ENCODE data around the gene TFF2.

The TFF2 gene

GRCh38 chr21:42350927-42351426, at the start of gene TFF2:
Gene TFF2 (minus strand): TSS chr21:42350994. CDS start chr21:42350957, 37 bp downstream.
- DNase-seq (ENCODE audit: low spot score) = no peak

GRCh38 chr21:42400525-42400924, 49.7 kb upstream of the TFF2 start:
- DNase-seq (ENCODE audit: low spot score) = no peak

GRCh38 chr21:42398436-42399028, 47.7 kb upstream of the TFF2 start:
- DNase-seq (ENCODE audit: low spot score) = no peak

- no peak for DNase-seq (ENCODE audit: low spot score)
Observed at GRCh38 chr21:42397746-42398394, 47.1 kb upstream of the TFF2 start.

- no peak for DNase-seq (ENCODE audit: low spot score)
Observed at GRCh38 chr21:42396799-42397745, 46.3 kb upstream of the TFF2 start.

- no peak for DNase-seq (ENCODE audit: low spot score)
Observed at GRCh38 chr21:42395905-42396651, 45.3 kb upstream of the TFF2 start, which contains the start of gene TMPRSS3. Gene TMPRSS3 (minus strand): TSS chr21:42396052. CDS start chr21:42395417, 635 bp downstream.

GRCh38 chr21:42395302-42395701, 44.5 kb upstream of the TFF2 start:
- no peak for DNase-seq (ENCODE audit: low spot score)

GRCh38 chr21:42393443-42393950, 42.7 kb upstream of the TFF2 start:
- DNase-seq (ENCODE audit: low spot score) = no peak

GRCh38 chr21:42392731-42393442, 42.1 kb upstream of the TFF2 start:
- no peak for DNase-seq (ENCODE audit: low spot score)

- no peak for DNase-seq (ENCODE audit: low spot score)
Observed at GRCh38 chr21:42391297-42391696, 40.5 kb upstream of the TFF2 start.

- DNase-seq (ENCODE audit: low spot score) = no peak
Observed at GRCh38 chr21:42390696-42391095, 39.9 kb upstream of the TFF2 start.

GRCh38 chr21:42390193-42390592, 39.4 kb upstream of the TFF2 start:
- DNase-seq (ENCODE audit: low spot score) = no peak

- DNase-seq (ENCODE audit: low spot score) = no peak
Observed at GRCh38 chr21:42389449-42389835, 38.6 kb upstream of the TFF2 start.

- DNase-seq (ENCODE audit: low spot score) = no peak
Observed at GRCh38 chr21:42388740-42389448, 38.1 kb upstream of the TFF2 start.

- no peak for DNase-seq (ENCODE audit: low spot score)
Observed at GRCh38 chr21:42387843-42388340, 37.1 kb upstream of the TFF2 start.

GRCh38 chr21:42387164-42387563, 36.4 kb upstream of the TFF2 start:
- no peak for DNase-seq (ENCODE audit: low spot score)

- DNase-seq (ENCODE audit: low spot score) = no peak
Observed at GRCh38 chr21:42386034-42386591, 35.3 kb upstream of the TFF2 start.

- DNase-seq (ENCODE audit: low spot score) = no peak
Observed at GRCh38 chr21:42385619-42386018, 34.8 kb upstream of the TFF2 start.

- no peak for DNase-seq (ENCODE audit: low spot score)
Observed at GRCh38 chr21:42384989-42385388, 34.2 kb upstream of the TFF2 start.
